ENCODE measurements around the gene M1AP. TPM values are rescaled to one million over a fixed set of nuclear protein-coding genes. Genes with fewer than 3 reads are reported as not detected.

Gene M1AP
- total RNA-seq, 1 experiment from 2014 or later = not detected

- DNase-seq = no peak
- Histone ChIP-seq H3K9me3 (replicated peaks) (no peaks in the 10 kb centered on the region), H3K4me3 (no peak overlapping the region), H3K27ac (no peak overlapping the region), H3K36me3 (no peaks in the 10 kb centered on the region), H3K27me3 (no peaks in the 10 kb centered on the region; the same call in 1 of the 2 replicates), H3K4me1 (peaks cover 3% of the 10 kb centered on the region; the same call in 1 of the 2 replicates)
These were observed 105.2 kb downstream of the M1AP start for GRCh38 chr2:74542978-74543377.

GRCh38 chr2:74540291-74540690 lies 107.8 kb downstream of the M1AP start:
- no peak overlapping the region for H3K27ac ChIP-seq
- no peaks in the 10 kb centered on the region for H3K9me3 ChIP-seq (replicated peaks)
- H3K27me3 ChIP-seq = no peaks in the 10 kb centered on the region; the same call in 1 of the 2 replicates
- H3K4me1 ChIP-seq = no peaks in the 10 kb centered on the region
- no peak for DNase-seq
- H3K36me3 ChIP-seq = no peaks in the 10 kb centered on the region
- no peak overlapping the region for H3K4me3 ChIP-seq

GRCh38 chr2:74538881-74539339 lies 109.2 kb downstream of the M1AP start:
- no peak overlapping the region for H3K27ac ChIP-seq
- no peaks in the 10 kb centered on the region for H3K9me3 ChIP-seq (replicated peaks)
- no peak overlapping the region for H3K4me3 ChIP-seq
- H3K36me3 ChIP-seq = no peaks in the 10 kb centered on the region
- H3K27me3 ChIP-seq = no peaks in the 10 kb centered on the region; the same call in 1 of the 2 replicates
- no peaks in the 10 kb centered on the region for H3K4me1 ChIP-seq
- no peak for DNase-seq

GRCh38 chr2:74537140-74537539 lies 111.0 kb downstream of the M1AP start:
- Histone ChIP-seq H3K36me3 (peaks cover 6% of the 10 kb centered on the region), H3K4me3 (no peak overlapping the region), H3K27ac (no peak overlapping the region), H3K9me3 (replicated peaks) (no peaks in the 10 kb centered on the region), H3K27me3 (no peaks in the 10 kb centered on the region; the same call in 1 of the 2 replicates), H3K4me1 (no peaks in the 10 kb centered on the region)
- no peak for DNase-seq

- Histone ChIP-seq H3K9me3 (replicated peaks) (no peaks in the 10 kb centered on the region), H3K36me3 (peaks cover 10% of the 10 kb centered on the region), H3K4me3 (no peak overlapping the region), H3K4me1 (no peaks in the 10 kb centered on the region), H3K27me3 (no peaks in the 10 kb centered on the region; the same call in 1 of the 2 replicates), H3K27ac (no peak overlapping the region)
- no peak for DNase-seq
These were observed 111.8 kb downstream of the M1AP start for GRCh38 chr2:74536166-74536950.

GRCh38 chr2:74535440-74535965 lies 112.6 kb downstream of the M1AP start:
- H3K27me3 ChIP-seq = no peaks in the 10 kb centered on the region; the same call in 1 of the 2 replicates
- no peaks in the 10 kb centered on the region for H3K4me1 ChIP-seq
- DNase-seq = no peak
- H3K36me3 ChIP-seq = peaks cover 11% of the 10 kb centered on the region
- no peak overlapping the region for H3K4me3 ChIP-seq
- no peaks in the 10 kb centered on the region for H3K9me3 ChIP-seq (replicated peaks)
- no peak overlapping the region for H3K27ac ChIP-seq

- Histone ChIP-seq H3K36me3 (peaks cover 11% of the 10 kb centered on the region), H3K27me3 (no peaks in the 10 kb centered on the region; the same call in 1 of the 2 replicates), H3K27ac (no peak overlapping the region), H3K9me3 (replicated peaks) (no peaks in the 10 kb centered on the region), H3K4me1 (no peaks in the 10 kb centered on the region), H3K4me3 (no peak overlapping the region)
- DNase-seq = no peak
These were observed 113.7 kb downstream of the M1AP start for GRCh38 chr2:74534411-74534810.

GRCh38 chr2:74533464-74533863 lies 114.7 kb downstream of the M1AP start:
- DNase-seq = no peak
- Histone ChIP-seq H3K4me1 (peaks cover 2% of the 10 kb centered on the region), H3K36me3 (peaks cover 13% of the 10 kb centered on the region), H3K27me3 (no peaks in the 10 kb centered on the region), H3K4me3 (no peak overlapping the region), H3K9me3 (replicated peaks) (no peaks in the 10 kb centered on the region), H3K27ac (no peak overlapping the region)

- Histone ChIP-seq H3K27ac (no peak overlapping the region), H3K36me3 (peaks cover 24% of the 10 kb centered on the region), H3K9me3 (replicated peaks) (no peaks in the 10 kb centered on the region), H3K4me3 (no peak overlapping the region), H3K4me1 (peaks cover 7% of the 10 kb centered on the region), H3K27me3 (no peaks in the 10 kb centered on the region)
- DNase-seq = no peak
These were observed 115.9 kb downstream of the M1AP start for GRCh38 chr2:74532222-74532621.

- no peak overlapping the region for H3K4me3 ChIP-seq
- no peak for DNase-seq
- peaks cover 29% of the 10 kb centered on the region for H3K36me3 ChIP-seq
These were observed 116.5 kb downstream of the M1AP start for GRCh38 chr2:74531666-74532065.

GRCh38 chr2:74530239-74531187 lies 117.6 kb downstream of the M1AP start:
- Histone ChIP-seq H3K27me3 (no peaks in the 10 kb centered on the region), H3K27ac (peak overlapping the region; percentile 79), H3K4me1 (peaks cover 7% of the 10 kb centered on the region), H3K4me3 (peak overlapping the region; percentile 80), H3K36me3 (peaks cover 40% of the 10 kb centered on the region), H3K9me3 (replicated peaks) (no peaks in the 10 kb centered on the region)
- peak; percentile 54 to 61 for DNase-seq

More at GRCh38 chr2:74531666-74532065, 116.5 kb downstream of the M1AP start:
- Histone ChIP-seq H3K4me1 (peaks cover 7% of the 10 kb centered on the region), H3K27ac (no peak overlapping the region), H3K9me3 (replicated peaks) (no peaks in the 10 kb centered on the region), H3K27me3 (no peaks in the 10 kb centered on the region)

- peak within 1 kb of the TSS; percentile 79 for H3K27ac ChIP-seq
- peak; percentile 99 for DNase-seq
- peaks cover 7% of the 10 kb centered on the region for H3K4me1 ChIP-seq
- peak within 1 kb of the TSS; percentile 80 for H3K4me3 ChIP-seq
- H3K9me3 ChIP-seq (replicated peaks) = no peaks in the 10 kb centered on the region
- peaks cover 40% of the 10 kb centered on the region for H3K36me3 ChIP-seq
- no peaks in the 10 kb centered on the region for H3K27me3 ChIP-seq
These were observed 118.5 kb downstream of the M1AP start, which contains the start of the genes AUP1 and HTRA2 for GRCh38 chr2:74529357-74530238. TSS of gene AUP1 (minus strand) at chr2:74529706. CDS start at chr2:74529629, 77 bp downstream. TSS of gene HTRA2 (plus strand) at chr2:74529933. CDS start at chr2:74530007, 74 bp downstream.

GRCh38 chr2:74528600-74529356 lies 119.4 kb downstream of the M1AP start:
- peak overlapping the region; percentile 79 for H3K27ac ChIP-seq
- no peaks in the 10 kb centered on the region for H3K27me3 ChIP-seq
- no peaks in the 10 kb centered on the region for H3K9me3 ChIP-seq (replicated peaks)
- peak overlapping the region; percentile 80 for H3K4me3 ChIP-seq
- peaks cover 7% of the 10 kb centered on the region for H3K4me1 ChIP-seq
- DNase-seq = no peak
- peaks cover 40% of the 10 kb centered on the region for H3K36me3 ChIP-seq

Data from SJCRH30 (cell line).